Measurements from ENCODE around the gene ATXN7L3.

DNA sequence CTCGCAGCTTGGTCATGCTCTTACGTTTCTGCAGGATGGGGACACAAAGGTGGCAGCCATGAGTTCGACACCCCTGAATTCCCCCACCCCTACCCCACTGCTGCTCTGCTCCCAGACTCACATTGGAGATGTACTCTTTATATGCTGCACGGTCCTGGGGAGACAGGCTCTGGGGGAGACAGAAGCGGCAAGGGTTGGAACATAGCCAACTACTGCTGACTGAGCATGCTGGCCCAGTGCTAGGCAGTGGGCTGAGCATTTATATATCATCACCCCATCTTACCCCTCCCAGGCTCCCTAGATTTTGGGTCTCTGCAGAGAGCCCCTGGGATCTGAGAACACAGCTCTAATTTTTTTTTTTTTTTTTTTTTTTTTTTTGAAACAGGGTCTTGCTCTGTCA, 8.1 kb upstream of the ATXN7L3 start:
- TF ChIP-seq CTCF (conservative IDR thresholded peaks at IDR 0.05) (no peak), EZH2 (IDR thresholded peaks at IDR 0.05; ENCODE audit: low read depth) (no peak)

All from PC-9 (cell line).